GM10266 (cell line): ENCODE results near the gene FBXL15.

Experiments
- DNase-seq: peaks from one replicate; pipeline ENCODE4 v3.0.0; 2012; ENCODE audit errors: extremely low spot score
- CTCF ChIP-seq: IDR thresholded peaks from 2 replicates; pipeline ENCODE4 v1.5.1; 2012; ENCODE audit warnings: mild to moderate bottlenecking, low read depth; ENCODE audit not compliant: control insufficient read depth, insufficient read depth; ENCODE audit errors: missing control alignments

FBXL15 gene

DNA sequence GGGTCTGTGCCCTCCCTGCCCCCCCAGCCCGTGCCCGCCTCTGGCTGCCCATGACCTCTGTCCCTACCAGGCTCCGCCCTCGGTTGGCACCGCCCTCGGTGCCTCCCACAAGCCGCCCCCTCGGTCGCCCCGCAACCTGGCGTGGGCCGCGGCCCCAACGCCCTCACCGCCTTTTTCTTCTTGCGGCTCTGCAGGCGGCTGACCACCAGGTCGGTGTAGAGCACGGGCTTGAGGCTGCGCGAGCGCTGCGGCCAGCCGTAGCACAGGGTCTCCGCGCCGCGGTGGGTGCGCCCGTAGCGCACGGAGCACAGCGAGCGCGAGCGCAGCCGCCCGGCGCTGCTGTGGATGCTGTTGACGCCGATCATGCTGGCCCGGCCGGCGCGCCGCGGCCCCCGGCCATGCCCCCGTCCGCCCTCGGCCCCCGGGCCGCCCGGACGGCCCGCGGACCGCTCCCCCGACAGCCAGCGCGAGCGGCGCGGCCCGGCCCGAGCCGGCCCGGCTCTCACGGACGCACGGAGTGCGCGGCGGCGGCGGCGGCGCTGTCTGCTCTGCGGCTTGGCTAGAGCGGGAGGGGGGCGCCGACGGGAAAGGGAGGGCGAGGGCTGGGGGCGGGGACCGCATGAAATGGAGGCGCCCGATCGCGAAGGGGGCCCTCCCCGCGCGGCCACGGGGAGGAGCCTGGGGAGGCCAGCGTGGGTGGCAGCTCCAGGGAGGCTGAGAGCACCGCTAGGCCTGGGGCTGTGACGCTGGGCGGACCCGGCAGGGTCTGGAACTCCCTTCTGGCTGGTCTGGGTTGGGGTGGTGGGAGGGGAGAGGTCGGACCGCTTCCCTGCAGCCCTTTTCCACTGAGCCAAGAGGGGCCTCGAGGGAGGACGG lies 11.7 kb upstream of the FBXL15 start:
- peak; percentile 86 for DNase-seq
- TF ChIP-seq CTCF: no peak

GRCh38 chr10:102409604-102410428 lies 10.8 kb upstream of the FBXL15 start:
- TF ChIP-seq CTCF: no peak
- DNase-seq: peak; percentile 34

GRCh38 chr10:102410429-102411073 lies 10.1 kb upstream of the FBXL15 start:
- no peak for TF ChIP-seq CTCF
- no peak for DNase-seq

- TF ChIP-seq CTCF: no peak
- no peak for DNase-seq
These were observed 9.0 kb upstream of the FBXL15 start for GRCh38 chr10:102411341-102412255.

GRCh38 chr10:102412293-102412692 lies 8.3 kb upstream of the FBXL15 start:
- no peak for DNase-seq
- TF ChIP-seq CTCF: no peak

GRCh38 chr10:102413053-102413705 lies 7.5 kb upstream of the FBXL15 start:
- DNase-seq: peak; percentile 79

More at GRCh38 chr10:102413053-102413705, 7.5 kb upstream of the FBXL15 start:
- no peak for TF ChIP-seq CTCF
